ENCODE results near the gene ACBD6. TPM values are rescaled to one million over a fixed set of nuclear protein-coding genes. Genes with fewer than 3 reads are reported as not detected.
"Not testable (repeated sequence)": the region's sequence is repeated elsewhere in the genome, so short reads cannot be mapped to it uniquely, and the experiment has no call there.

Gene ACBD6, protein sequence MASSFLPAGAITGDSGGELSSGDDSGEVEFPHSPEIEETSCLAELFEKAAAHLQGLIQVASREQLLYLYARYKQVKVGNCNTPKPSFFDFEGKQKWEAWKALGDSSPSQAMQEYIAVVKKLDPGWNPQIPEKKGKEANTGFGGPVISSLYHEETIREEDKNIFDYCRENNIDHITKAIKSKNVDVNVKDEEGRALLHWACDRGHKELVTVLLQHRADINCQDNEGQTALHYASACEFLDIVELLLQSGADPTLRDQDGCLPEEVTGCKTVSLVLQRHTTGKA
- 59.2 and 61.0 TPM in 2 replicates for total RNA-seq
- 70.8 TPM for polyA plus RNA-seq (2012)

DNA sequence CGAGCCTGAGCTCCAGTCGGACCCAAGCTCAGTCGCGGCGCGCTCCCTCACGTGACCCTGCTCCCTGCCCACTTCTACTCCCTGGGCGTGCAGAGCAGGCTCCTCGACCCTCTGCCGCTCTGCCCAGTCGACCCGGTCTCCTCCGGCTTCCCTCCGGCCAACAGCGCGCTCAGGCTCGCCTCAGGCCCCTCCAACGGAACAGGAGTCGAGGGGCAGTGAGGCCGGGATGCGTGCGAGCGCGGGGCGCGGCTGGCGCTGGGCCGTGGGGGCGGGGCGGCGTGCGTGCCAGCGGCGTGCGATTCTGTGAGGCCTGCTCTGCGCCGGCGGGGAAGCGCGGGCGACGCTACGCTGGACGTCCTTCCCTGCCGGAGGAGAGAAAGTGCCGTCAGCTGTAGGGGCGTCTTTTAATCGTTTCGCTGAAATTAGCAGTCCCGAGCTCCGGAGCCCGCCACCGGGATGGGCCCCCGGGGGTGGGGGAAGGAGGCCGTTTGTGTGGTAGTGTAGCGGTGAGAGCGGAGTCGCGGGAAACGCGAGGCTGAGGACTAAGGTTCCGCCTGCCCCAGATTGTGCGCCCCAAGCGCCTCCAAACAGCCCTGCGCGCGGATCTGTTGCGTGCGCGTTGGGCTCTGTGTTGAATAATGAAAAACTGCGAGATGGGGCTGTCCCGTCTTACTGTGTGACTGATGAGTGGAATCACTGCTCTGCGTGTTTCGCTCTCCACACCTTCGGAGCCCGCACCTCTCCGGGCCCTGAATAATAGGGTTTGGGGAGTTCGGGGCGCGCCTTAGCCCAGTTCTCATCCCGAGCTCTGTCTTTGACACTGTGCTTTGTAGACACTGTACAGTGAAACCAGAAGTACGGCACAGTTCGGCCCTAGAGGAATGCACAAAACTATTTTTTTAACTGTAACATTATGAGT lies at the start of gene ACBD6:
ACBD6 (minus strand) TSS at position 217 of the 919 bp plus-strand sequence. CDS start 311 bp downstream, outside the sequence.
- DNase-seq (ENCODE audit: low read depth), result peak; percentile 93

DNA sequence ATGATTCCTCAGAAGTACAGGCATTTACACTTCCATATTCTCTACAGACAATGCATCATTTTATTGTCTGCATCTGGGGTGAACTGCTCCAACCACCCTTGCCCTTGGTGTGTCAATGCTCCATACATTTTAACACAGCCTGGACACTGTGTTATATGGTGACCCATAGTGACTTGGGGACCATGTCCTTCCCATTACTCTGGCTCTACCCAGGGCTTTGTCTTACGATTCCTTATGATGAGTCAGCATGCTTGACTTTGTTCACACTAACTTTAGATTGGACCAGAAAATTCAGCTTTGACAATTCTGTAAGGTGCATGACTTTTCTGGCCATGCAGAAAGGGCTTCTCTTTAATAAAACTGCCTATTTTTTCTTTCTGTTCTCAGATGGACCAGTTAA lies 49.6 kb upstream of the ACBD6 start:
- no peak for DNase-seq (ENCODE audit: low read depth)

DNA sequence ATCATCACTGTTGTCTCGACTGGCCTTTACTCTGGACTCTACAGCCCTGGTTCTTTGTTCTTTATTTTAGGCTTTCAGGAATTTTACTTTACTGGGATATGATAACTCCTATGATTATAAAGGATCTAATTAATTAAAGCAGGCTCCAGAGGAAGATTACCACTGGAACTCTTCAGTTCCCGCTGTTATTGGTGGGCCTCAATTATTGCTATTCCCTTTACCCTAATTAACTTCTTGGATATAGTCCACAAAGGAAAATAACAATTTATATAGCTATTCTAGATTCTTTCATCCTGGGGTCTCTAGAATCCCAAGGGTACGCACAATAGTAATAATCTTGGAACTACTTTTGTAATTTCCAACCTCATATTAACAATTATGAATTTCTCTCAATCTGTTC lies 47.9 kb upstream of the ACBD6 start:
- no peak for DNase-seq (ENCODE audit: low read depth)

DNA sequence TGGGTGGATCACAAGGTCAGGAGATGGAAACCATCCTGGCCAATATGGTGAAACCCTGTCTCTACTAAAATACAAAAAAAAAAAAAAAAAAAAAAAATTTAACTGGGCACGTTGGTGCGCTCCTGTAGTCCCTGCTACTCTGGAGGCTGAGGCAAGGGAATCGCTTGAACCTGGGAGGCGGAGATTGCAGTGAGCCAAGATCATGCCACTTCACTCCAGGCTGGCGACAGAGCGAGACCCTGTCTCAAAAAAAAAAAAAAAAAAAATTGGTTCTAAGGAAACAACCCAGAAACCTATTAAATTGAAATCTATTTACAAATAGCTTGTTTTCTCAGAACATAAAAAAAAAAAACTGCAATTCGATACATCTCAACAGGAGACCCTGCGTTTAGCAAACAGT lies 47.4 kb upstream of the ACBD6 start:
- DNase-seq (ENCODE audit: low read depth), result not testable (repeated sequence)

DNA sequence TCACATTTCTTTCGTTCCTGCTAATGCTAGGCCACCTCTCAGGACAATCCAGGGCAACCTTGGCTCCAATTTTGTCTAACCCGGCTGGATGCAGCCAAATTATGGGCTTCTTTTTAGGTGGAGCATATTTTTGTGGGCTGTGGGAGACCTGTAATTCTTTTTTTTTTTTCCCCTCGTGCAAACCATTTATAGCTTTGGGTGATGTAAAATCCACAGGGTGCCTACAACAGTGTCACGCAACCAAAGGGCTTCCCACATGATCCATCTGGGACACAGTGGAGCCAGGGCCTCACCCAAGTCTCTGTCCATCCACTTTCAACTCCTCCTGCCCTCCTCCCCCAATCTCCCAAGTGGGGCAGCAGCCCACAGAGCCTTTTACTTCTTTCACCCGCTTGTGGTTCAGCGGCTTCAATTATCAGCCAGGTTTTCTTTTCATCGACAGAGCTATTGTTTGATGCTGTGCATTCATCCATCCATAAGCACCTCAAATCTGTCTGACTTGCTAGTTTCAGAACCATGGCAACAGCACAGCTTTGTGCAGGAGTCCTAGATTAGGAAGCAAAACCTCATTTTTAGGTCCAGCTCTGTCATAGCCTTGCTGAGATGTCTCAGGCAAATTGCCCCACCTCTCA lies 46.4 kb upstream of the ACBD6 start:
- DNase-seq (ENCODE audit: low read depth), result no peak

DNA sequence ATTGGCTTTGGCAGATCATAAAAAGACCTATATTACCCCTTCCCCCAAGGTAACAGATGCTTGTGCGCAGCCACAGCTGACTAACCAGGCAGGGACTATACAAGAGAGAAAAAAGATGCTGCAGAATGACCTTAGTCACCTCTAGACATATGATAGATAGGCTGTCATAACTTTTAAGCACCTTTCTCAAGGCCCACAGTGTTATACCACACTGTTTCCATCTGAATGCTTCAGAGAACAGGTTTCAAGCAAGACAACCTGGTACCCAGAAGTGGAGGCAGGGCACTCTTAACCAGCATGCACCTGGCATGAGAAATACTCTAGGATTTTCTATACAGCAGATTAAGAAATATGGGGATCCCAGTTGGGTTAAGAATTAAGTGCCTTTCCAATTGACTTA lies 43.6 kb upstream of the ACBD6 start:
- DNase-seq (ENCODE audit: low read depth), result no peak

DNA sequence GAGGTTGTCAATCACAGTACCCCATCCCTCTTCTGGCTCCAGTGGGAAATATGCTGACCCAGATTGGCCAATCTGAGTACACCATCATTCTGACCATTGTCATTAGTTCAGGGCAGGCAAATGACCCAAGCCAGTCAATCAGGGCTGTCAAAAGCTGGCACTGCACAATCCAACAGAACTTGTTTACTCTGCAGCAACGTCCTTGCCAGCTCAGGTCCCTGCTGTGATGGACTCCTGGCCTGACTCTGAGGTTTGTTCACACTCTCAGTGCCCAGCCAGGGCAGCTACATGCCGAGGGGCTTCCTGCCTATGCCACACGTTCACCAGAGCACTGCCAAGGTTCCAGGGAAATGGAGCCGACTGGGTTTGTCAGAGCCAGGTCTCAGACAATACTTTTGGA lies 41.7 kb upstream of the ACBD6 start:
- no peak for DNase-seq (ENCODE audit: low read depth)

DNA sequence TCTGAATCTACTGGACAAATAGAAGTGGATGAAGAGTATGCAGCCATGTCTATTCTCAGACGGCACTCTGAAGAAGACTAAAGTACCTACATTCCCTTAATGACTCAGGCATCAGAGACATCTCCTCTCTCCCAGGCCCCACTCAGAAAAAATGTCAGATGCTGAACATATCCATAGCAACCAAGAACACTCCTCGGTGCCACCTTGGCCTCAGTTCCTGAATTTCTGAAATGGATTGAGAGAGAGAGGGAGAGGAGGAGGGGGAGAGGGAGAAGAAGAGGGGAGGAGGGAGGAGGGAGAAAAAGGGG lies 40.4 kb upstream of the ACBD6 start:
- peak; percentile 36 for DNase-seq (ENCODE audit: low read depth)

DNA sequence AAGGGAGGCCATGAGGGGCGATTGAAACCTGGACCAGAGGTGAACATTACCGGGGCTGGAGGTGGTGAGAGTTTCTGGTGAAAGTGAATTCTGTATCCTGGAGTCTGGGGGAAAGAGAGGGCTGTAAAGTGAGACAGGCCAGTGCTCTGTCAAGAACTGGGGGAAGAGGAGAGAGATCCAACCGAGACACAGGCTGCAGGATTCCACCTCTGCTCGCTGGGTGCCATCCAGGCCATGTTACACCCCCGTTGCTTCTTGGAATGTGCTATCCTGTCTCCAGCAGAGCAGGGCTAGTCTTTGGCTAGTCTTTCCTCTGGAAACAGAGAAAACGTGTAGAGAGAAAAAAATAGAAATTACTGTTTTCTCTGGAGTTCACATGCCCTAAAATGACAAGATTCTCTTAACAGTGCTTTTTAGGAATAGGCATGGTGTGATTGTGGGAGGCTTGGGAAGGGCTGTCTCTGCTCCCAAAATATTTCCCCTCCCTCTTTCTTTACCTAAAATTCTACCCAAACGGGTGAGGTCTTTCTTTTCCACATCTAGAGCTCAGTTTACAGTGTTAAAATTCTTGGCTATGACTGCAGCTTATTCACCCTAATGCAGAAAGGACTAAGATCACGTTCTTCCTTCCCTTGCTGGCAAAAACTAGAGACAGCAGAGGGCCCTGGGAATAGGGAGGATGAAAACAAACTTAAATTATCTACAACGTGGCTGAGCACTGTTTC lies 39.9 kb upstream of the ACBD6 start:
- peak; percentile 37 for DNase-seq (ENCODE audit: low read depth)

DNA sequence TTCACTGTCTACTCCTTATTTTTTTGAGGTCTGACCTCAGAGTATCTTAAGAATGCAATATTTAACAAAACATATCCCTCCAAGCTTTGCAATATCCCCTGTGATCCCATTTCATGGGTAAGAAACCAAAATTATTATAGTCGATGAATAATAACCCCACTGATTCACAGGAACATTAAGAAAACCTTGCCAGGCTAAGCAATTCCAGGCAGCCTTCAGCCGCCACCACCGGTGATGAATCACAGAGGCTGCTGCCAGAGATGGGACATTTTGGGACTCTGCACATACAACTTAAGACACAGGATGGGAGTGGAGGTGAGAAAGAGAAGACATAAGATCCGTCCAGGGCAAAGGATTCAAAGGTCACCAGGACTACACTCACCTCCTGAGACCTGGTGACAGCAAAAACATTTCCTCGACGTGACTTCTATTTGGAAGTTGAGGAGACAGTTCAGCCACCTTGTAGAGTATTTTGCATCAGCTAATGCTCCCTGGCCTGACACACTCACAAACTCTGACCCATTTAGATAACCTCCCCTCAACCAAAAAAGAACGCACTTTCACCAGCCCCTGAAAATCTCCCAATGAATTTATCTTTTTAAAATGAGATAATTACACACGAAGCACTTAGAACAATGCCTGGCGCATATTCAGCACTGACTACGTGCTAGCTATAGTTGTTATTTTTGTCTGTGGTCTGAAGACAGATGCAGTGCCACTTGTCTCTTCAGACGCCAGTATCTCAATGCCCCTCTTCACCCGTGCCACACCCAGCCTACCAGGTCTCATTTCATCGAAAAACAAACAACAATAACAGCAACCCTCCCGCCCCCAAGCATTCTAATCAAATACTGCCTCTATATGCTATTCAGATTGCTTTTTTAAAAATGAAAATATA lies 38.6 kb upstream of the ACBD6 start:
- peak; percentile 86 for DNase-seq (ENCODE audit: low read depth)

DNA sequence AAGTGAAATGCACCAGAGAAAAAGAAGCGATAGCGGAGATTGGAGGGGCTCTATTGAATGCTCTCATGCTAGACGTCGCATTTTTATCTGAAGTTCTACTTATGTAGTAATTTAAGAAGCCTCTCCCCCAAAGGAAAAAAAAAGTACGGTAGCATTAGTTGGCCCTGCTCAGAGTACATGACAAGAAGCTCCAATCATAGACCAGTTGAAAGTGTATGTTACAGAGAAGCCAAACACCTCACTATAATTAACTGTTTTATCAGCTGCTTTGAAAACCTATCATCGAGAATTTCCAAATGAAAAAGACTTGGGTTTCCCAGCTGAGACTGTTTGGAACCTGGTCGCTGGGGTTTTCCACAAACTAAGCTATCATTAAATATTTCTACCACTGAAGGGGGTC lies 36.8 kb upstream of the ACBD6 start:
- no peak for DNase-seq (ENCODE audit: low read depth)

DNA sequence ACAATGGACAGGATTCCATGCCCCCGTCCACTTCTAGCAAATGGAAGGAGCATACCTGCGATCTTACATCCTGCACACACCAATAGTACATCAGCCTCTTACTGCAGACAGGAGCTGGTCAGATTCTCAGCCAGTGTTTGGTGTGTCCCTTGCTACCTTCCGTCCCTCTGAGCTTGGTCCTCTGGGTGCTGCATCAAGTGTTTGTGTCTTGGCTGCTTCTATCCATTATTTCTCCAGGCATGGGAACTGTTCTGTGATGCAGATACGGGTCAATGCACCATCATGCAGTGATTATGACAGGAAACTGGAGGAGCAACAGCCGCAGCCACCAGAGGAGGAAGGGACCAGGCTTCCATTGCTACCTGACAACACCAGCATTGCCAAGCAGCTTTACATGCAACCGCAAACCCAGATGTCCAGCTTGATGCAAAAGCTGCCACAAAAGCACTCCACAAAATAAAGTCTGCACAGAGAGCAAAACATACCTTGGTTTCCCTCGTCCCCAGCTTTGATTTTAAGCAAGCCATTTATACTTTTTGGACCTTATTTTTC lies 34.5 kb upstream of the ACBD6 start:
- no peak for DNase-seq (ENCODE audit: low read depth)

DNA sequence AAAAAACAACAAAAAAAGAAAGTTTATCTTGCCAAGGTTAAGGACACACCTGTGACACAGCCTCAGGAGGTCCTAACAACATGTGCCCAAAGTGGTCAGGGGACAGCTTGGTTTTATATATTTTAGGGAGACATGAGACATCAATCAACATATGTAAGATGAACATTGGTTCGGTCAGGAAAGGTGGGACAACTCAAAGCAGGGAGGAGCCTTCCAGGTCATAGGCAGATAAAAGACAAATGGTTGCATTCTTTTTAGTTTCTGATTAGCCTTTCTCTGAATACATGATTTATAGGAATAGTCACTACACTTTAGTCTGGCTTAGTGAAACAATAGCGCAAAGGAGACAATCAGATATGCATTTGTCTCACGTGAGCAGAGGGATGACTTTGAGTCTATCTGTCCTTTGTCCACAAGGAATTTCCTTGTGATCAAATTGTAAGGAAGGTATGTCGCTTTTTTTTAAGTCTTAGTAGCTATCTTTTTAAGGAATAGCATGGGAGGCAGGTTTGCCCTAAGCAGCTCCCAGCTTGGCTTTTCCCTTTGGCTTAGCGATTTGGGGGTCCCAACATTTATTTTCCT lies 33.1 kb upstream of the ACBD6 start:
- DNase-seq (ENCODE audit: low read depth), result no peak

DNA sequence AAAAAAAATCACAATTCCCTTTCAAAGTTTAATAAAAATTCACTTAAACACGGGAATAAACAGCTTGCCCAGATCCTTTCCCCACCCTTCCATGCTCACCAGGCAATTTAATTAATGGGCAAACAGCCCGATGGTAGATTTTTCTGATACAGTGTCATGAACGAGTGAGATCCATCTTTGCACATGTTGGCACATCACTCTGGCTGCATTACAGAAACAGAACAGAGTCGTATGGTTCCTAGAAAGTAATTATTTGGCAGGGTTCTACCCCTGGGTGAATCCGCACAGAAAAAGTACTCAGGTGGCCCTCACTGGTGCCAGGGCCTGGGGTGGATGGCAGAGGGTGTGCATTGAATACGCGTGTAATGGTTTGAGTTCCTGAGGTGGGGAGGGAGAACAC lies 31.8 kb upstream of the ACBD6 start:
- no peak for DNase-seq (ENCODE audit: low read depth)

DNA sequence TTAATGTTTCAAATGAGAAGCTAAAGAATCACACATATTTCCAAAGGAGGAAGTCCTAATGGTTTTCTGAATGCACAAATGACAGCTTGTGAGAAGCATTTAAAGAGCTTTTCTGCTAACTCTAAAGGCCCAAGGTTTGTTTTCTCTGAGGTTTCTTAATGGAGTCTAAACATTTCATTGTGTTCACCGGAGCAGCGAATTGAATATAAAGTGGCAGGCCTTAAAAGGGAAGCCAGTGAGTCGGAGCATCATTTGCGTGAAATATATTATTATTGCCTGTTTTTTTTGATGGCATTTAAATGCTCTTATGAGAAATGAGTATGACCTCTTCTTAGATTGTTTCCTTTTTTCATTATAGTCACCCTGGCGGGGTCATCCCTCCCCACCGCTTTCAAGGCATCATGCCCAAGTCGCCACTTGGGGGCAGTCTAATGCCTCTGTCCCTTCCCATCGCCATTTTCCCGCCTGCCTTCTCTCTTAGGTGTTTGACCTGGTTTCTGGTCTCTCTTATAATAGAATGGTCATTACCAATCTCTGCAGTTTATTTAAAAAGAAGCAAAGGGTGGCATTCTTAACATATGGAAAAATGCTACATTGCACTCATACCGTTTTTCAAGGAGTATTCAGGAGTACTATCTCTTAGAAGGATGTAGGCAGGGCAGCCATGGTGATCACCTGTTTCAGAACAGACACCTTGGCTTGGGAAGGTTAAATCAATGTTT lies 31.1 kb upstream of the ACBD6 start:
- DNase-seq (ENCODE audit: low read depth), result peak; percentile 66

DNA sequence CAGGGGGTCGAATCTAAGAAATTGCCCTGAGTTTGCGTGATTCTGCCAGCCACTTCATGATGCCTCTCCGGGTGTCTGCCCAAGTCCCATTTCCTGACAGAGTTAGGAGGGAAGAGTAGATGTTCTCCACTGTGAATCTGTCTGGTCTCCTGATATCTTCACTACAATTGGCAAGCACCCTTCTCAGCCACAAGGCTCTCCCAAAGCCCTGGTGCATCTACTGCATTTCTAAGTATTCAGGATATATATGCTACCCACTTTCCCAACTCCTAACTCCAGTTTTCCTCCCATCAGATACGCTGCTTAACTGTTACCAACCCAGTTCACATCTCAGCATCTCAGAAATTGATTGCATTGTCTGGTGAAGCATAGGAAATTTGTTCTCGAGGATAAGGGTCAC lies 30.5 kb upstream of the ACBD6 start:
- no peak for DNase-seq (ENCODE audit: low read depth)

DNA sequence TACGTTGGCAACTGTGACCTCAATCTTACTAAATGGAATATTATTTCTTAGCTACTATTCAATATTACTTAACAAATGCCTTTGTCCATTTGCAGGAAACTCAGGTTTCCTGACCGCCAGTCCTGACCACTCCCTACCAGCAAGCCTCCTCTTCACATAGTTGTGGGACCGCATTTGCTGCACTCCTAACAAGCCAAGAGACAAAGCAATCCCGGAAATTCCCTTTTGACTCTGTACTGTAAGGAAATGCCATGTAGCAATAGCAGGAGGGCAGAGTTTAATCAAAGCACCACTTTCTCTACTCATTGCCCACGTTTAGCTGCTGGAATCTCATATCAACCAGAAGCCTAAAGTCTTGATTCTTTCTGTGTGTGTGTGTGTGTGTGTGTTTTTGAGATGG lies 28.1 kb upstream of the ACBD6 start:
- DNase-seq (ENCODE audit: low read depth), result peak; percentile 94

DNA sequence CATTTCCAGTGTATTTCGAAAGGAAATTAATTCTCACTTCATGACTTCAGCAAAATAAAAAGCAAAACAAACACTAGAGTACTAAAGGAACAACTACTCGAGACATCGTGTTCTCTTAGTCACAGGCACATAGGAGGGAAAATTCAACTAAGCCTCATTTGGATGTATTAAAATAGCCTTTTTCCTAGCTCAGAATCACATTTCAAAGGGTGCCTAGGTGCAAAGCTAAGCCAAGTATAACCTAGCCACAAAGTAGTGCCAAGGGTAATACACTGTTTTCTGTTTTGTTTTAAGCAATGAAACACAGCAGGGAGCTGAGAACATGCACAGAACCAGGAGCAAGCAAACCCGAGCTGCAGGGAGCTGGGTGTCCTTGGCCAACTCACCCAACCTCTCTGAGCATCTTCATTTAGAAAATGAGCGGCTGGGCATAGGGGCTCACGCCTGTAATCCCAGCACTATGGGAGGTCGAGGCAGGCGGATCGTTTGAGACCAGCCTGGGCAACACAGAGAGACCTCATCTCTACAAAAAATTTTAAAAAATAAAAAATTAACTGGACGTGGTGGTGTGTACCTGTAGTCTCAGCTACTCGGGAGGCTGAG lies 26.6 kb upstream of the ACBD6 start:
- no peak for DNase-seq (ENCODE audit: low read depth)
